Lung microvascular endothelial cell (primary cell): Measurements from ENCODE around the gene RPLP2. TPM values are rescaled to one million over a fixed set of nuclear protein-coding genes. Genes with fewer than 3 reads are reported as not detected.
A peak's percentile ranks its signal among the peaks of the same experiment; 100 is the strongest.

ENCODE experiments used
- DNase-seq, 2 donors: peaks; one replicate each; pipeline versions ENCODE4 v3.0.0 to v3.0.0-alpha.2; 2010; ENCODE audit warnings: low read depth in 2 of 2
- total RNA-seq: library from RNA; depleted of rRNA; stranded (reverse); fragments of >200 nt; gene quantifications from 2 replicates; pipeline ENCODE4 v1.2.1, GENCODE V29; 2014

RPLP2 gene
- total RNA-seq: 232 and 383 TPM in 2 replicates

GRCh38 chr11:809287-810039, at the start of gene RPLP2:
RPLP2 (plus strand) TSS chr11:809967; CDS start chr11:810235, 268 bp downstream.
- peak; percentile 98 for DNase-seq

GRCh38 chr11:760236-760635, 49.5 kb upstream of the RPLP2 start:
- no peak for DNase-seq

GRCh38 chr11:761526-762108, 48.1 kb upstream of the RPLP2 start:
- DNase-seq: no peak

GRCh38 chr11:762421-763072, 47.2 kb upstream of the RPLP2 start:
- DNase-seq: peak in 1 of 2 donors; percentile 51

- DNase-seq: no peak
These were observed 46.7 kb upstream of the RPLP2 start for GRCh38 chr11:763073-763463.

GRCh38 chr11:763549-764321, 46.0 kb upstream of the RPLP2 start:
- no peak for DNase-seq

GRCh38 chr11:764322-765024, 45.3 kb upstream of the RPLP2 start:
- DNase-seq: no peak

- peak; percentile 67 to 73 for DNase-seq
These were observed 44.6 kb upstream of the RPLP2 start for GRCh38 chr11:765025-765801.

- no peak for DNase-seq
These were observed 44.0 kb upstream of the RPLP2 start for GRCh38 chr11:765802-766091.

GRCh38 chr11:766106-766935, 43.4 kb upstream of the RPLP2 start:
- DNase-seq: no peak

- DNase-seq: no peak
These were observed 42.9 kb upstream of the RPLP2 start for GRCh38 chr11:766936-767210.

GRCh38 chr11:767238-767637, 42.5 kb upstream of the RPLP2 start:
- no peak for DNase-seq

- no peak for DNase-seq
These were observed 39.7 kb upstream of the RPLP2 start for GRCh38 chr11:769887-770641.

- no peak for DNase-seq
These were observed 38.8 kb upstream of the RPLP2 start for GRCh38 chr11:770642-771616.

- DNase-seq: no peak
These were observed 38.1 kb upstream of the RPLP2 start for GRCh38 chr11:771617-772204.

- no peak for DNase-seq
These were observed 37.1 kb upstream of the RPLP2 start for GRCh38 chr11:772429-773390.

- no peak for DNase-seq
These were observed 36.3 kb upstream of the RPLP2 start for GRCh38 chr11:773425-773824.
